Gastroesophageal sphincter (tissue), 3 donors: ENCODE results near the gene SGIP1.

ENCODE experiments used
- POLR2A ChIP-seq, 2 donors: fragments of 450-650 bp; IDR thresholded peaks; one replicate each; pipeline ENCODE4 v1.6.1; 2017; ENCODE audit warnings: antibody characterized with exemption in 2 of 2, mild to moderate bottlenecking in 2 of 2, moderate library complexity in 1 of 2
- TF ChIP-seq, protein P1 (sequence below), 4 experiments: fragments of 200-600 bp in 2 of 4; fragments of 450-650 bp in 2 of 4; sonication (generic) in 1 of 4; IDR thresholded peaks; one replicate each; pipeline ENCODE4 v1.5.1; 2017 to 2019; ENCODE audit warnings: antibody characterized with exemption in 4 of 4, mild to moderate bottlenecking in 2 of 4, moderate library complexity in 2 of 4

DNA sequence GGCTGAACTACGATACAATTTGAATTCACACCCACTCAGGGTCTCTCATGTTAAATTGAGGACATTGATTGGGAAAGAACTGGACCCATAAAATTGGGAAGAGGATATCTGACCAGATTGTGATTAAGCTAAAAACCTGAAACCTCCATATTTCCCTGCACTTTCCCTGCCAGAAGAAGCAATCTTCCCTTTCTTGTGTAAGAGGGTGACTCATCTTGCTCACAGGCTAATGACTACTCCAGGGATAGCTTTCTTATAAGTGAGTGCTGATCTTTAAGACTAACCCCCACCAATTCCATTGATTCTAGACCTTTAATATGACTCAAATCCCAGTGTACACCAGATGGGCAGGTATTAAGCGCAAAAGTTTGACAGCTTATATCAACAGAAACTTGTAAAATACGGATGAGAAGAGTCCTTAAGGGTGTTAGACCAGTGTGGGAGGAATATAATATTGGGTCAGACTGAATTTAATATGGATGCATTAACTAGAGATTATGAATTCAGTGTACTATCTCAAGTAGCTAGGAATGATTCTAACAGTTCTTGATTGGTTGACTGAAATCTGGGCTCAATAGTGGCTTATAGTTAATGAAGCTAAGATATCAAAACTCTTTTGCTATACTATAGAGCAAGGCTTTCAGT lies 12.1 kb upstream of the SGIP1 start:
- TF ChIP-seq POLR2A (IDR thresholded peaks at IDR 0.05) = no peak
- TF ChIP-seq, protein P1, sequence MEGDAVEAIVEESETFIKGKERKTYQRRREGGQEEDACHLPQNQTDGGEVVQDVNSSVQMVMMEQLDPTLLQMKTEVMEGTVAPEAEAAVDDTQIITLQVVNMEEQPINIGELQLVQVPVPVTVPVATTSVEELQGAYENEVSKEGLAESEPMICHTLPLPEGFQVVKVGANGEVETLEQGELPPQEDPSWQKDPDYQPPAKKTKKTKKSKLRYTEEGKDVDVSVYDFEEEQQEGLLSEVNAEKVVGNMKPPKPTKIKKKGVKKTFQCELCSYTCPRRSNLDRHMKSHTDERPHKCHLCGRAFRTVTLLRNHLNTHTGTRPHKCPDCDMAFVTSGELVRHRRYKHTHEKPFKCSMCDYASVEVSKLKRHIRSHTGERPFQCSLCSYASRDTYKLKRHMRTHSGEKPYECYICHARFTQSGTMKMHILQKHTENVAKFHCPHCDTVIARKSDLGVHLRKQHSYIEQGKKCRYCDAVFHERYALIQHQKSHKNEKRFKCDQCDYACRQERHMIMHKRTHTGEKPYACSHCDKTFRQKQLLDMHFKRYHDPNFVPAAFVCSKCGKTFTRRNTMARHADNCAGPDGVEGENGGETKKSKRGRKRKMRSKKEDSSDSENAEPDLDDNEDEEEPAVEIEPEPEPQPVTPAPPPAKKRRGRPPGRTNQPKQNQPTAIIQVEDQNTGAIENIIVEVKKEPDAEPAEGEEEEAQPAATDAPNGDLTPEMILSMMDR (IDR thresholded peaks at IDR 0.05) = no peak
